Left lung (tissue), 10 donors: Measurements from ENCODE around the gene IL1RL1. TPM values are rescaled to one million over a fixed set of nuclear protein-coding genes. Genes with fewer than 3 reads are reported as not detected.

Source experiments
- ATAC-seq: fragments of 200-7000 bp; cut with Tn5 transposase; one replicate; pipeline ENCODE4 v1.9.1; 2020; ENCODE audit warnings: moderate library complexity
- DNase-seq, 4 donors: peaks; one replicate each; pipeline ENCODE4 v3.0.0-alpha.2; 2013 to 2020
- H3K27ac ChIP-seq, 2 donors: fragments of 200-600 bp; sonication (generic) in 1 of 2; one replicate each; pipeline versions ENCODE4 v1.5.0 to v1.8.0; 2020 to 2021
- H3K27me3 ChIP-seq, 2 donors: fragments of 200-600 bp; sonication (generic) in 1 of 2; one replicate each; pipeline versions ENCODE4 v1.5.0 to v1.8.0; 2020 to 2021
- H3K36me3 ChIP-seq, 2 donors: fragments of 200-600 bp; sonication (generic) in 1 of 2; one replicate each; pipeline versions ENCODE4 v1.5.0 to v1.8.0; 2020 to 2021
- H3K4me1 ChIP-seq, 2 donors: fragments of 200-600 bp; one replicate each; pipeline ENCODE4 v1.8.0; 2021
- H3K4me3 ChIP-seq, 2 donors: fragments of 200-600 bp; sonication (generic) in 1 of 2; one replicate each; pipeline versions ENCODE4 v1.5.0 to v1.8.0; 2020 to 2021; ENCODE audit warnings: mild to moderate bottlenecking in 1 of 2
- H3K9me3 ChIP-seq, 2 donors: fragments of 200-600 bp; sonication (generic) in 1 of 2; one replicate each; pipeline versions ENCODE4 v1.5.0 to v1.8.0; 2020 to 2021
- intact Hi-C, 2 donors: fragments of 100-400 bp; cut with DNase I; formaldehyde crosslinking; loops; one replicate each; pipeline versions ENCODE4 v1.11.2 to v1.14.2; 2022
- polyA plus RNA-seq, 6 donors: library from polyadenylated mRNA; unstranded; fragments of 120-200 nt; gene quantifications; one replicate each; pipeline ENCODE4 v1.2.1, GENCODE V29; 2013; ENCODE audit not compliant: insufficient read length in 6 of 6
- total RNA-seq, 2 donors: library from RNA; stranded (reverse); fragmentation: NEBNext Ultra II Directional; extraction: Animal tissue kit (Norgen Biotek cat#: 25700); gene quantifications; one replicate each; pipeline ENCODE4 v1.2.1, GENCODE V29; 2021
- TF ChIP-seq, protein P1 (sequence below), 2 donors: fragments of 200-600 bp; sonication (generic) in 1 of 2; IDR thresholded peaks; one replicate each; pipeline versions ENCODE4 v1.5.0 to v1.8.0; 2021; ENCODE audit warnings: antibody characterized with exemption in 2 of 2
- donor health status: DM: no; HTN: yes; CAD: no.
- donor health status: DM: no; HTN: no; CAD: no.

Gene IL1RL1
- total and polyA plus RNA-seq, 8 donors: 0.13 to 72.2 (median 0.25) TPM

DNA sequence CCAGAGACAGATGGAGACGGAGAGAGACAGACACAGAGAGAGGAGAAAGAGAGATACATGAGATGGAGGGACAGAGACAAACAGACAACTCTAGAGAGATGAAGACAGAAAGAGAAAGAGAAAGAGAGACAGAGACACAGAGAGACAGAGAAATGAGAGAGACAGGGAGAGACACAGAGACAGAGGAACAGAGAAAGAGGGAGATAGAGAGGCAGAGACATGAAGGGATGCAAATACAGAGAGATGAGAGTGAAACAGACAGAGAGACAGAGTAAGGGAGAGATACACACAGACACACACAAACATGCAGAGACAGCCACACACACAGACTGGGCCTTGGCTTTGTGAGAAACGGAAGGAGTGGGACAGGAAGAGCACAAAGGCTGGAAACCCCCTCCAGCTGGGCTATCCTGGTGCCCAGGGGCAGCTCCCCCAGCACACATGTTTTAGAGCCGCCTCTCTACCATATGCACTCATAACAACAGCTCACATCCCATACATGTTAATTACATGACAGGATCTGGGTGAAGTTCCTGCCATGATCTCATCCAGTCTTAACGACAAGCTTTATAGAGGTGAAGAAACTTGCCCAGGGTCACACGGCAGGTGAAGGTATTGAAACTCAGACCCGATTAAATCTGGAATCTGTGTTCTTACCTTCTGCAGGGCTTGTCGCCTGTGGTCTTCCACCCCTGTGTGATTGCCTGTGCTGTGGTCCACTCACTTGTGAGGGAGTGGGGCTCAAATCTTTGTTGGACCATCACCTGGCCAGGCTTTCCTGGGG, 76.6 kb downstream of the IL1RL1 start:
- intact Hi-C loops: no loop called here
- H3K4me1 ChIP-seq: no peaks in the 10 kb centered on the region
- H3K27me3 ChIP-seq: no peaks in the 10 kb centered on the region
- H3K4me3 ChIP-seq: no peak overlapping the region
- H3K36me3 ChIP-seq: peaks cover 0 to 69% of the 10 kb centered on the region in 2 donors
- no peak for DNase-seq
- ATAC-seq: no peak
- H3K27ac ChIP-seq: no peak overlapping the region
- H3K9me3 ChIP-seq: peaks cover 0 to 17% of the 10 kb centered on the region in 2 donors
- TF ChIP-seq, protein P1, sequence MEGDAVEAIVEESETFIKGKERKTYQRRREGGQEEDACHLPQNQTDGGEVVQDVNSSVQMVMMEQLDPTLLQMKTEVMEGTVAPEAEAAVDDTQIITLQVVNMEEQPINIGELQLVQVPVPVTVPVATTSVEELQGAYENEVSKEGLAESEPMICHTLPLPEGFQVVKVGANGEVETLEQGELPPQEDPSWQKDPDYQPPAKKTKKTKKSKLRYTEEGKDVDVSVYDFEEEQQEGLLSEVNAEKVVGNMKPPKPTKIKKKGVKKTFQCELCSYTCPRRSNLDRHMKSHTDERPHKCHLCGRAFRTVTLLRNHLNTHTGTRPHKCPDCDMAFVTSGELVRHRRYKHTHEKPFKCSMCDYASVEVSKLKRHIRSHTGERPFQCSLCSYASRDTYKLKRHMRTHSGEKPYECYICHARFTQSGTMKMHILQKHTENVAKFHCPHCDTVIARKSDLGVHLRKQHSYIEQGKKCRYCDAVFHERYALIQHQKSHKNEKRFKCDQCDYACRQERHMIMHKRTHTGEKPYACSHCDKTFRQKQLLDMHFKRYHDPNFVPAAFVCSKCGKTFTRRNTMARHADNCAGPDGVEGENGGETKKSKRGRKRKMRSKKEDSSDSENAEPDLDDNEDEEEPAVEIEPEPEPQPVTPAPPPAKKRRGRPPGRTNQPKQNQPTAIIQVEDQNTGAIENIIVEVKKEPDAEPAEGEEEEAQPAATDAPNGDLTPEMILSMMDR (IDR thresholded peaks at IDR 0.05): no peak

DNA sequence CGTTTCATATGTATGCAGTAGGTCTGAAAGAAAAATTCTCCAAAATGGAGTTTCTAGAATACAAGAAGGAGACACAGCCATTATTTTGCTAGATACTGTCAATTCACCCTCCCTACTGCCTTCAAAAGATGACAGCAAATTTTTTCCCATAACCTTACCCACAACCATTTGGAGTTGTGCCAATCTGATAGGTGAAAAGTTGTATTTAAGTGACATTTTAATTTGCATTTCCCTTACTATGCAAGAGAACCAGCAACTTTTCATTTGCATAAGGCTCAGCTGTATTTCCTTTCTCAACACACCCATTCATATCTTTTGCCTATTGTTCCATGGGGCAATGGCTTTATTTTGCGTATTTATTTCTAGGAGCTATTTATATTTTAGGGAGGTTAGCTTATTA, 80.2 kb downstream of the IL1RL1 start:
- DNase-seq (no peak), ATAC-seq (no peak)
- no peaks in the 10 kb centered on the region for H3K9me3 ChIP-seq
- intact Hi-C loops: no loop called here
- TF ChIP-seq, protein P1 (IDR thresholded peaks at IDR 0.05): no peak
- H3K27ac ChIP-seq: no peak overlapping the region
- H3K4me3 ChIP-seq: no peak overlapping the region
- H3K36me3 ChIP-seq: peaks cover 0 to 34% of the 10 kb centered on the region in 2 donors
- no peaks in the 10 kb centered on the region for H3K27me3 ChIP-seq
- no peaks in the 10 kb centered on the region for H3K4me1 ChIP-seq

DNA sequence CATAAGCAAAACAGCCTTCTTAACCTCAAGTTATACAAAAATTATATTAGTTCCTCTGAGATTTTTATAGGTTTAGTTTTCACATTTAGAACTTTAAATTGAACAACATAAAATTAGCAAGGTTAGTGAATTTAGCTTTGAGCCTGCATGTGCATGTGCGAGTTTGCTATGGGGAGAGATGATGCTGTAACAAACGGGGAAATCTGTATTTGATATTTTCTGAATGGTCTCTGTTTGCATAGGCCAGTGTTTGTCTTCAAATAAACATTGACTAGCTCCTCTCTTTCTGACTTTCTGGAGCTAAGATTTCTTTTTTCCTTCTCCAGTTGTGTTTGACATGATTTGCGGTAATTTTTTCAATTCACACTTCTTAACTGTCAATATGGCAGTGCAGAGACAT, 80.7 kb downstream of the IL1RL1 start:
- H3K36me3 ChIP-seq: peaks cover 0 to 30% of the 10 kb centered on the region in 2 donors
- no peaks in the 10 kb centered on the region for H3K4me1 ChIP-seq
- ATAC-seq: no peak
- H3K4me3 ChIP-seq: no peak overlapping the region
- TF ChIP-seq, protein P1 (IDR thresholded peaks at IDR 0.05): no peak
- no peak for DNase-seq
- intact Hi-C loops: no loop called here
- no peaks in the 10 kb centered on the region for H3K27me3 ChIP-seq
- H3K9me3 ChIP-seq: no peaks in the 10 kb centered on the region
- H3K27ac ChIP-seq: no peak overlapping the region

DNA sequence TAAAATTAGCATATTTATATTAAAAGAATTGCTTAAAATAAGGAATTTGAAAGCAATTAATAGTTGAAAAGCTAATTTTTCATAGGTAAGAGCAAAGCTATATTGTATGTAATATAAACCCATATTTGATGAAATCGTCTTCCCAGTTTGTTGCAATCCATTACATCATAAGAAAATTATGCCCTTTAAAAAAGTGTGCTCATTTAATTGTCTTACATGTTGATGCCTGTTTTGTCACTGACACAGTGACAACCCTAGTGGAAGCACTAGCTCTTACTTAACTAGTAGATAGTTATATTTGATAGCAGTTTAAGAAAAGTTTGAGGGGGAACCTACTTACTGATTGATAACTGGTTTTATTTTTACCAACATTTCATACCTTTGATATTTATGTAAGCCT, 81.6 kb downstream of the IL1RL1 start:
- Histone ChIP-seq H3K36me3 (peaks cover 0 to 24% of the 10 kb centered on the region in 2 donors), H3K27me3 (no peaks in the 10 kb centered on the region), H3K4me1 (no peaks in the 10 kb centered on the region), H3K4me3 (no peak overlapping the region), H3K9me3 (no peaks in the 10 kb centered on the region), H3K27ac (no peak overlapping the region)
- ATAC-seq (no peak), DNase-seq (no peak)
- TF ChIP-seq, protein P1 (IDR thresholded peaks at IDR 0.05): no peak
- intact Hi-C loops: no loop called here

DNA sequence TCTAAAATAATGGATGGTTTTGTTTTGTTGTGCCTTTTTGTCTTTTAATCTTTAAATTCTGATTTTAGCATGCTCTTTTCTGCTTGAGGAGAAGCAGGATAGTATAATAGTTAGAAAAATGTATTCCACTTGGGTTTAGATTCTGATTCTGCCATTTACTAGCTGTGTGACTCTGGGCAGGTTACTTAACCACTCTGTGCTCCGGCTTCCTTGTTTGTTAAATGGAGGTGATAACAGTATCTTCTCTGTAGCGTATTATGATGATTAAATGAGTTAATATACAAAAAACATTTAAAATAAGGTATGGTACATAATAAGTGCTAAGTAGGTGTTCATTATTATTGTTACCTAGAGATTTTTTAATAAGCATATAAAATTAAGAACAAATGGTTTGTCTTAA, 84.6 kb downstream of the IL1RL1 start:
- intact Hi-C loops: no loop called here
- Histone ChIP-seq H3K27me3 (no peaks in the 10 kb centered on the region), H3K4me1 (no peaks in the 10 kb centered on the region), H3K9me3 (no peaks in the 10 kb centered on the region), H3K36me3 (peaks cover 0 to 4% of the 10 kb centered on the region in 2 donors), H3K4me3 (no peak overlapping the region), H3K27ac (no peak overlapping the region)
- DNase-seq: no peak
- TF ChIP-seq, protein P1 (IDR thresholded peaks at IDR 0.05): no peak
- no peak for ATAC-seq
